WTC11 (cell line): ENCODE data around the gene HAP1.

Source experiments
- ETV6 ChIP-seq: sonication (generic); formaldehyde crosslinking; IDR thresholded peaks from 2 replicates; pipeline ENCODE4 v1.8.1; 2022; ENCODE audit warnings: mild to moderate bottlenecking, missing genetic modification reagents
- GRHL2 ChIP-seq: fragments of 250-450 bp; sonication (Bioruptor Pico); IDR thresholded peaks from 2 replicates; pipeline ENCODE4 v1.8.0; 2022; ENCODE audit warnings: mild to moderate bottlenecking, moderate library complexity; ENCODE audit not compliant: insufficient replicate concordance, severe bottlenecking
- JUN ChIP-seq: sonication (generic); formaldehyde crosslinking; IDR thresholded peaks from 2 replicates; pipeline ENCODE4 v1.8.0; 2023; ENCODE audit warnings: mild to moderate bottlenecking, missing genetic modification reagents
- MYBL2 ChIP-seq: sonication (generic); formaldehyde crosslinking; IDR thresholded peaks from 2 replicates; pipeline ENCODE4 v1.8.1; 2023; ENCODE audit warnings: mild to moderate bottlenecking, moderate library complexity, missing genetic modification reagents
- NFE2L1 ChIP-seq: sonication (generic); formaldehyde crosslinking; IDR thresholded peaks from 2 replicates; pipeline ENCODE4 v1.8.1; 2023; ENCODE audit warnings: missing genetic modification reagents
- NFYB ChIP-seq: sonication (generic); formaldehyde crosslinking; conservative IDR thresholded peaks from 2 replicates; pipeline ENCODE4 v1.8.0; 2022; ENCODE audit warnings: low read depth, missing genetic modification reagents
- NR1H2 ChIP-seq: sonication (generic); formaldehyde crosslinking; IDR thresholded peaks from 2 replicates; pipeline ENCODE4 v1.9.0; 2021; ENCODE audit warnings: mild to moderate bottlenecking, moderate library complexity, missing genetic modification reagents
- SMAD3 ChIP-seq: sonication (generic); formaldehyde crosslinking; IDR thresholded peaks from 2 replicates; pipeline ENCODE4 v1.8.0; 2022; ENCODE audit warnings: missing genetic modification reagents, mild to moderate bottlenecking, borderline replicate concordance
- TEAD4 ChIP-seq: sonication (generic); formaldehyde crosslinking; IDR thresholded peaks from 2 replicates; pipeline ENCODE4 v1.8.0; 2022; ENCODE audit warnings: mild to moderate bottlenecking, missing genetic modification reagents
- ZNF232 ChIP-seq: sonication (generic); formaldehyde crosslinking; IDR thresholded peaks from 2 replicates; pipeline ENCODE4 v1.8.0; 2022; ENCODE audit warnings: mild to moderate bottlenecking, missing genetic modification reagents
- ZNF317 ChIP-seq: sonication (generic); formaldehyde crosslinking; IDR thresholded peaks from 2 replicates; pipeline ENCODE4 v1.8.1; 2023; ENCODE audit warnings: low read depth, mild to moderate bottlenecking, moderate library complexity, missing genetic modification reagents, borderline replicate concordance
- TF ChIP-seq, protein P1 (sequence below): fragments of 200-600 bp; IDR thresholded peaks from 2 replicates; pipeline ENCODE4 v1.8.0; 2022; ENCODE audit warnings: antibody characterized with exemption
- TF ChIP-seq, protein P2 (sequence below): sonication (generic); formaldehyde crosslinking; conservative IDR thresholded peaks from 2 replicates; pipeline ENCODE4 v1.8.1; 2022; ENCODE audit warnings: mild to moderate bottlenecking, missing genetic modification reagents

DNA sequence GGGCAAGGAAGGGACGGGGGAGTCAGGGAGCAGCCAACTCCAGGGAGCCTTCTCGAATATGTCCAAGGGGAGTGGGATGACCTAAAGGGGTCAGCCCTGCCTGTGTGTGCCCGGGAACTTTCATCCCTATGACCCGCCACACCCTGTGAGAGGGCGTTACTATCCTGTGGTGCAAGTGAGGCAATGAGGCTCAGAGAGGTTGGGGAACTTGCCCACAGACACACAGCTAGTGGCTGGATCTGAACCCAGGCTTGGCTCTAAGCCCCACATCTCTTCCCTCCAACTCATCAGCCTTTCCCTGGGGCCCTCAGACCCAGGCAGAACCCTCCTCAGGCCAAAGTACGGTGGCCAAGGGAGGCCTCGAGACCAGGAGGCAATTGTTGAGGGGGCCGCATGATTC is 28.9 kb upstream of the HAP1 start:
- TF ChIP-seq SMAD3 (CRISPR knock-in tag) (no peak), NR1H2 (CRISPR knock-in tag) (no peak), ETV6 (CRISPR knock-in tag) (no peak), ZNF317 (CRISPR knock-in tag) (no peak), NFYB (CRISPR knock-in tag) (no peak), NFE2L1 (CRISPR knock-in tag) (no peak), GRHL2 (no peak), JUN (CRISPR knock-in tag) (no peak), TEAD4 (CRISPR knock-in tag) (no peak), MYBL2 (CRISPR knock-in tag) (no peak), ZNF232 (no peak)
- TF ChIP-seq, protein P1, sequence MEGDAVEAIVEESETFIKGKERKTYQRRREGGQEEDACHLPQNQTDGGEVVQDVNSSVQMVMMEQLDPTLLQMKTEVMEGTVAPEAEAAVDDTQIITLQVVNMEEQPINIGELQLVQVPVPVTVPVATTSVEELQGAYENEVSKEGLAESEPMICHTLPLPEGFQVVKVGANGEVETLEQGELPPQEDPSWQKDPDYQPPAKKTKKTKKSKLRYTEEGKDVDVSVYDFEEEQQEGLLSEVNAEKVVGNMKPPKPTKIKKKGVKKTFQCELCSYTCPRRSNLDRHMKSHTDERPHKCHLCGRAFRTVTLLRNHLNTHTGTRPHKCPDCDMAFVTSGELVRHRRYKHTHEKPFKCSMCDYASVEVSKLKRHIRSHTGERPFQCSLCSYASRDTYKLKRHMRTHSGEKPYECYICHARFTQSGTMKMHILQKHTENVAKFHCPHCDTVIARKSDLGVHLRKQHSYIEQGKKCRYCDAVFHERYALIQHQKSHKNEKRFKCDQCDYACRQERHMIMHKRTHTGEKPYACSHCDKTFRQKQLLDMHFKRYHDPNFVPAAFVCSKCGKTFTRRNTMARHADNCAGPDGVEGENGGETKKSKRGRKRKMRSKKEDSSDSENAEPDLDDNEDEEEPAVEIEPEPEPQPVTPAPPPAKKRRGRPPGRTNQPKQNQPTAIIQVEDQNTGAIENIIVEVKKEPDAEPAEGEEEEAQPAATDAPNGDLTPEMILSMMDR: no peak
- TF ChIP-seq, protein P2, sequence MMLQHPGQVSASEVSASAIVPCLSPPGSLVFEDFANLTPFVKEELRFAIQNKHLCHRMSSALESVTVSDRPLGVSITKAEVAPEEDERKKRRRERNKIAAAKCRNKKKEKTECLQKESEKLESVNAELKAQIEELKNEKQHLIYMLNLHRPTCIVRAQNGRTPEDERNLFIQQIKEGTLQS (CRISPR knock-in tag): no peak
